ENCODE data around the gene GAMT.

Gene GAMT

DNA sequence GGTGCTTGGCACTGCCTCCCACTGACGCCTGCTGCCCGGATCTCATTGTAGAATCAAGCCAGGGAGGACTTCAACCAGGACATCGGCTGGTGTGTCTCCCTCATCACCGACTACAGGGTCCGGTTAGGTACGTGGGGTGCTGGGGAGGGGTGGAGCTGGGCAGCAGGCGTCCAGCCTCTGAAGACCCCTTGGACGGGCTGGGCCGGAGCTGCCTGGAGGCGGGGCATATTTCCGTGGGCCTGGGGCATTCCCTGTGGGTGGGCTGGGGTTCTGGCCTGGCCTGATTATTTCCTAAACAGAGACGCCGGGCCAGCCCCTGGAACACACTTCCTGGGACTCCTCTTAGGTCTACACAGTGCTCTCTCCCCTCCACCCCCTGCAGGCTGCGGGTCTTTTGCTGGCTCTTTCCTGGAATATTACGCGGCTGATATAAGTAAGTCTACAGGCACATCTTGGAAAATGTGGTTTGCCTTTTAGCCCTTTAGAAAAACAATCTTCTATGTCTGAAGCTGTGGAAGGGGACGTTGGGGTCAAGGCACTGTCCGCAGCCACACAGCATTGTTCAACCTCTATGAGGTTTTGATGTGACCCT, 32.0 kb downstream of the GAMT start:
- no peak for DNase-seq (ENCODE audit: extremely low read depth in 1 of 2, low read depth in 1 of 2)

DNA sequence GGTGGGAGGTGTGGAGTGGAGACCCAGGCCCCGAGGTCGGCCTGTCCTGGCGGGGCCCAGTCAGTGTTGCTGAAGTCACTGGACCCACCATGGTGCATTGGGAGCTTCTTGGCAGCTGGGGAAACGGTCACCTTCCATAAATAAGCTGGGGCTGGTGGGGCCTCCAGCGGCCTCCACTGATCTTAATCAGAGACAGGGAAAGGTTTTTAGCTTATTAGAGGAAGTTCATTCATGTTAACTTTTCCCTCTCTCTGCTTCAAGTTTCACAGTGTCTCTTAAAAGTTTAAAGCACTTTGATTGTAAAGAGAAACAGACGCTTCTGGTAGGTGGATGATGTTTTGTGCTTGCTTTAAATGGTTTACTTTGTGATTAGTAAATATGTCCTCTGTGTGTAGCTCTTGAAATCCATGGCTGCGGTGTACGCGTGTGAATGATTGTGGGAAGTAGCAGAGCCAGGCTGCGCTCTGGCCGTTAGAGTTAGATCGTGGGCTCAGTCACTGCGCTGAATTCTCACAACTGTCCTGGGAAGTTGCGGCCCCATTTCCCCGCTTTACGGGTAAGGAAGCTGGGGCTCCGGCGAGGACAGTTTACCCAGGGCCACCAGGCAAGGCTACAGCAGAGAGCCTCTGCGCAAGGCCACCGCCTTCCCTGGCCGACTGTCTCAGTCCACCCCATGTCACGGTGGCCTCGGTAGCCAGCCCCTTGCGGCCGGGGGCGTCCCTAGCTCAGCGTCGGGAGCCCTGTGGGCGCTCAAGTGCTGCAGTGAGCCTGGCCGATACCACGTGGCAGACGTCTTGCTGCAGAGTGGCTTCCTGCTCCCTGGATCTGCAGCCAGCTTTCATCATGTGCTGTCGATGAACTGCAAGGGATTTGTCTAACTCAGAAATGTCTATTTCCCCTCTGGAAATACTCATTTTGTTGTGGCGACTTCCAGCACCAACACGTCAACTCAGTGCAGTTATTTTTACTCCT, 34.2 kb downstream of the GAMT start:
- no peak for DNase-seq (ENCODE audit: extremely low read depth in 1 of 2, low read depth in 1 of 2)

DNA sequence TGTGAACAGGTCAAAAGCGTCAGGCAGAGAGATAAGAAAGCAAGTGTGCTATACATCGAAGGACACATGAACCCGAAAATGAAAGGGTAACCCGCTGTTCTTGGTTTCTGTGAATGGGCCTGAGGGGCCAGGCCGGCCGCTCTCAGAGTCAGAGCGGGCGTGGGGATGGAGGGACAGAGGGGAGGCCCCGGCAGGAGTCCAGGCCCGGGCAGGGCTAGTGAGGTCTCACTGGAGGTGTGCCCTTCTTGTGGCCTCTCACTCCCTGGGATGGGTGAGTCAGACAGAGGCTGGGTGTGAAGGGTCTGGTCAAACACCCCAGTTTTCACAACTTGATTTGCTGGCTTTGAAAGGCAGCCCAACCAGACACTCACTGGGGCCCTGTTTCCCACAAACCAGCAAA, 35.0 kb downstream of the GAMT start:
- no peak for DNase-seq (ENCODE audit: extremely low read depth in 1 of 2, low read depth in 1 of 2)

DNA sequence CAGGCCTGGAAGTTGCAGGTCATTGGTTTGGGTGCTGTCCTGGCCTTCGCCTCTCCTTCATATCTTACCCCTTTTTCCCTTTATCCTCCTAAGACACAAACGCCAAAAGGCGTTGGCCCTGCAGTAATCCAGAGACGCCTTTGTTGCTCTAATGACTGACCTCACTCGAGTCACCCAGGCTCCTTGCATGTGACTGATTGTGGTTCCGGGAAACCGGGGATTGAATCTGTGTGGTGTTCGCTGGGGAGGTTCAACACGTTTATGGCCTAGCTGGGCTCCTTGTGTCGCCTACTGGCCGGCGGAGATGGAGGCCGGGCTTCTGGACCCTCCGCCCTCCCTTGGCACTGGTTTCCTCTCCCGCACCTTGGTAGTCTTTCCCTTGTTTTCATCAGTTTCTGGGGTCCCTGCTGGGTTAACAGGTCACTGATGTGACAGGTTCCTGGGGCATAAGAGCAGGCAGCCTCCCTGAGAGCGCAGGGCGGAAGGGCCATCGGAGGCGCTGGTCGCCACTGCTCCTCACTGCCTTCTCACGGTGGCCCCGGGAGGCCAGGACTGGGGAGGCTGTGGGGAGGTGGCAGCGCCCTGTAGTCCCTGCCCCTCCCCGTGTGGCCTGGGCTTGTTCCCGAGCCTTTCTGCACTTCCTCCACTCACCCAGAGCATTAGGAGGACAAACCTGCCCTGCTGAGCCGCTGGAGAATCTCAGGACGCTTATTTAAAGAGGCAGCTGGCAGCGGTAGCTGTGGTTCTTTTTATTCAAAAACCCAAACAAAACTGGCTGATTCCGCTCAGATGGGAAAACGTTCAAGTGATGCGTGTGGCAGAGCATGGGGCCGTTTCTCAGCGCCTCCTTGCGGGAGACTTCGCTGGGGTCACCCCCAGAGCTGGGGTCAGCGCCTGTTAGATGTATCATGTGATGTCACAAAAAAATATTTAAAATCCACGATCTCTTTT, 35.7 kb downstream of the GAMT start:
- no peak for DNase-seq (ENCODE audit: extremely low read depth in 1 of 2, low read depth in 1 of 2)

DNA sequence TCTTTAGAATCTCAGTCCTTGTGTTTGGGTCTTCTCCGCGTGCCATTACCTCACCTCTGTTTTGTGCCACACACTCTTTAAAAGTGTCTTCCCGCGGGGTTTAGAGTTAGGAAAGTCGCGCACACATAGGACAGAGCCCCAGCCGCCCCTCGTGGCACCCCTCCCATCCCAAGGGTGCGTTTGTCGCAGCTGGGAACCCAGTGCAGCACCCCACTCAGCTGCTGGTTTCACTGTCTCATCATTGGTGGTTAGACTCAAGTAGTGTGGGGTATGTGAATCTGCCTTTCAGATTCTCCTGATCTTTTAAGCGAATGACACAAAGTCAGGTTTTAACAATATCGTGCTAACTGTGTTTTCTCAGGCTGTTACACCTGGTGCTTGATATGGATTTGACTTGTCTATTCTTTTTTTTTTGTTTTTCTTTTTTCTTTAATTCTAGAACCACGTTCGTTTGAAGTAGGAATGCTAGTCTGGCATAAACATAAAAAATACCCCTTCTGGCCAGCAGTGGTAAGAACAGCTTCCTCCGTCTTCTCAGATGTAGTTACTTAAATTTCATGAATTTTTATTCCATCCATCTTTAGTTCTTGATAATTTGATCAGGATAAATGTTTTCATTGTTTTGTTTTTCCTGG, 37.2 kb downstream of the GAMT start:
- DNase-seq (ENCODE audit: extremely low read depth in 1 of 2, low read depth in 1 of 2), result no peak

DNA sequence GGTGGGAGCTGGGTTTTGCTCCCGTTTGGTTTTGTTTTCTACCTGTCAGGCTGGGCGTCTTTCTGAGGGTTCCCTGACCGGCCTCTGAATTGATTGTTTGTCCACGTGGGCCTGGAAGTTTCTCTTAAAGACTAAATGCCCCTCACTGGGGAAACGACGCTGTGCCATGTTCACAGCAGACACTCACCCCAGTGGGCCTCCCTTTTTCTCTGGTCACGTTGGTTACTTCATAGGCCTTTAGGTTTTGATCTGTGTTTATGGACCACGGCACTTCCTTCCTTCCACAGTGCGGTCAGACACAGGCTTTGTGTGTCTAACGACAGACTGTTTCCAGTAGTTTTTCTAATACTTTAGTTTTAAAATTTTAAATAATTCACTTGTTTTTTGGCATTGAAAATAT, 37.7 kb downstream of the GAMT start:
- DNase-seq (ENCODE audit: extremely low read depth in 1 of 2, low read depth in 1 of 2), result no peak

DNA sequence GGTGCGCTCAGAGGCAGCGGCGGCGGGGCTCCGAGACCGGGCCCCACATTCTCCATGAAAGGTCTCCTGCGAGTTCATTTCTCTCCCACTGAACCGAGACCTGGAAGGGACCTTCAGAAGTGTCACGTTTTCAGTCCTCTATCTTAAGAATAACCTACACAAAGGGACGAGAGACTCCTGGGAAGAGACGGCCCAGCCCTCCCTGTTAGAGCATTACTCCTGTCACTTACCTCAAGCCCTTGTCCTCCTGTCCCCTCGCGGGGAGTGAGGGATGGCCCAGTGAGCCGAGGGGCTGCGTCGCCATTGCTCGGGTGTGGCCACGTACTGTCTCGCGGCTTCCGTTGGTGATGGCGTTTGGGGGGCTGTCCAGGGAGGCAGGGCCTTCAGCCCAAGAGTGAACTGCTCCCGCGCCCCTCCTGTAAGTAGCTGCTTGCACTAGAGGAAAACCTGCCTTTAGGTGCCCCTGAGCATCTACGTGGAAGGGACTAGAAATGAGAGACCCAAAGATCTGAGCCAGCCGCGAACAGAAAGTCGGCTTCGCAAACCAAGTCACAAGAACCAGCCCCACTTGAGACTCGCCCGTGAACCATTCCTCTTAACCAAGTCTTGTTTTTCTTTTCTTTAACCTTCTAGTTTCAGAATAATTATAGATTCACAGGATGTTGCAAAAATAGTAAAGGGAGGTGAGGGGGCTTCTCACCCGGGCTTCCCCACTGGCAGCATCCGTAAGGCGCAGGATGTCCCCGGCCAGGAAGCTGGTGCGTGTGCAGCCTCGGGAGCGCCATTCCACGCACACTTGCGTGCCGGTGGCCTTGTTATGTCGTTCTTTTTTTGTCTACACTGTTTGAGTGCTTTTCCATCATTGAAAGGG, 38.7 kb downstream of the GAMT start:
- DNase-seq (ENCODE audit: extremely low read depth in 1 of 2, low read depth in 1 of 2), result no peak

DNA sequence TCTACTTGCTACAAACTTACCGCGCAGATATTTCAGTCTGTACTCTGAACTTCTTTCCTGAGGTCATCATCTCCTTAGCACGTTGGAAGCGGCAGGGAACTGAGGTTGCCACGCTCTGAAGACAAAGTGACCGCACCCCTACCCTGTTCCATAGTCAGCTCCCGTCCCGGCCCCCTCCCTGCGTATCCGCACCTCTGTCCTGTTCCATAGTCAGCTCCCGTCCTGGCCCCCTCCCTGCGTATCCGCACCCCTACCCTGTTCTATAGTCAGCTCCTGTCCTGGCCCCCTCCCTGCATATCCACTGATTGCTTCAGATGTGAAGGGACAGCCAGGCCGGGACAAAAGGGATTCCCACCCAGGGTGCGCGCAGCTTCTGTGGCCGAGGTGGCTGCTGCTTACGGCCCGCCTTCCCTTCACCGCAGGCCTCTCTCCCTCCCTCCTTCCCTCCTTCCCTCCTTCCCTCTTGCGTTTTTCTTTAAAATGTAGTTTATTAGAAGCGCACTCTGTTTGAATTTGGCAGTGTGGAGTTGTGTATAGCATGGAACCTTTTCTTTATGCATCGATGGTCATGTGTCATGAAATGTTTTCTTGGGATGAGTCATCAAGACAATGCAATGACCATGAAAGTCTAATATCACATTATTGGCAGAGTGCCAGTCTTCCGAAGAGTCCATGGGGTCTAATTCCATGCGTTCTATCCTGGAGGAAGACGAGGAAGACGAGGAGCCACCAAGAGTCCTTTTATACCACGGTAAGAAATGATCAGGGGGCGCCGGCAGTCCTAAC, 39.5 kb downstream of the GAMT start:
- DNase-seq (ENCODE audit: extremely low read depth in 1 of 2, low read depth in 1 of 2), result no peak

DNA sequence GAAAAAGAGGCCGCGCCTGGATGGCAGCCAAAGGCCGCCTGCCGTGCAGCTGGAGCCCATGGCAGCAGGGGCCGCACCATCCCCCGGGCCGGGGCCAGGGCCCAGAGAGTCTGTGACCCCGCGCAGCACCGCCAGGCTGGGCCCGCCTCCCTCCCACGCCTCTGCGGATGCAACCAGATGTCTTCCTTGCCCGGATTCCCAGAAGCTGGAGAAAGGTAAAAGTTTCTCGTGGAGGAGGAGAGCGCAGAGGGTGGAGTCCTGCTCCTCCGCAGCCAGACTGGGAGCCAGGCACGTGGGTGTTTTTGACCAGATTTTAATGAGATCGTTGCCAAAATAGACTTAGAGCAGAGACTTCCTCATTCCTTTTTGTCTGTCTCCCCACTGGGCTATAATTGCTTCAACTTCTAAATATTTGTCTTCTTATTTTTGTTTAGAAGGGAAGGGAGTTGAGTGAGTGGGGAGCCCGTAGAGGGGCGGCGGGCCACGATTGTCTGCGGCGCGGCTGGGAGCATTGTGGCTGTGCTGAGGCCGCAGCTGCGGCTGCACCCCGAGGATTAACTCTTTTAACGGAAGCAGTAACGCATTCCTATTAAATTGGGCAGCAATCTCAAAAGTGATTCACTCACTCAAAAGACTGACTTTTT, 40.4 kb downstream of the GAMT start:
- no peak for DNase-seq (ENCODE audit: extremely low read depth in 1 of 2, low read depth in 1 of 2)

DNA sequence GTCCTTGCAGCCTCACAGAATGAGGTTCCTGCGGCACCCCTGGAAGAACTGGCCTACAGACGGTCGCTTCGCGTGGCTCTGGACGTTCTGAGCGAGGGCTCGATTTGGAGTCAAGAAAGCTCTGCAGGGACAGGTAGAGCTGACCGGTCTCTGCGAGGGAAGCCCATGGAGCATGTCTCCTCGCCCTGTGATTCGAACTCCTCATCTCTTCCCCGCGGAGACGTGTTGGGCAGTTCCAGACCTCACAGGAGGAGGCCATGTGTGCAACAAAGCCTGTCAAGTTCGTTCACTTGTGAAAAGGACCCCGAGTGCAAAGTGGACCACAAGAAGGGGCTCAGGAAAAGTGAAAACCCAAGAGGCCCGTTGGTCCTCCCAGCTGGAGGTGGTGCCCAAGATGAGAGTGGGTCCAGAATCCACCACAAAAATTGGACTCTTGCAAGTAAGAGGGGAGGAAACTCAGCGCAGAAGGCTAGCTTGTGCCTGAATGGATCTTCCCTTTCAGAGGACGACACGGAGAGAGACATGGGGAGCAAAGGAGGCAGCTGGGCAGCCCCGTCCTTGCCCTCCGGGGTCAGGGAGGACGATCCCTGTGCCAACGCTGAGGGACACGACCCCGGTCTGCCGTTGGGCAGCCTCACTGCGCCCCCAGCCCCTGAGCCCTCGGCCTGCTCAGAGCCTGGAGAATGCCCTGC, 41.1 kb downstream of the GAMT start:
- no peak for DNase-seq (ENCODE audit: extremely low read depth in 1 of 2, low read depth in 1 of 2)

DNA sequence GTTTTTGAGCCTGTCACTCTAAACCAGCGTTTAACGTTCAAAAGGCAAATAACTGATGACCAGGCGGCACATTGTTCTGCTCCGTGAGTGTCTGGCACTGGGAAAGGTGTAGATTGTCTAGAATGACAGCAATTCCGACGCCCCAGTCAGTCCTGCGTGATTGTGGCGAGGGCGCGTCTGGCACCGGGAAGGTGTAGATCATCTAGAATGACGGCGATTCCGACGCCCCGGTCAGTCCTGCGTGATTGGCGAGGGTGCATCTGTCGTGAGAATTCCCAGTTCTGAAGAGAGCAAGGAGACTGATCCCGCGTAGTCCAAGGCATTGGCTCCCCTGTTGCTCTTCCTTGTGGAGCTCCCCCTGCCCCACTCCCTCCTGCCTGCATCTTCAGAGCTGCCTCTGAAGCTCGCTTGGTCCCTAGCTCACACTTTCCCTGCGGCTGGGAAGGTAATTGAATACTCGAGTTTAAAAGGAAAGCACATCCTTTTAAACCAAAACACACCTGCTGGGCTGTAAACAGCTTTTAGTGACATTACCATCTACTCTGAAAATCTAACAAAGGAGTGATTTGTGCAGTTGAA, 43.7 kb downstream of the GAMT start:
- no peak for DNase-seq (ENCODE audit: extremely low read depth in 1 of 2, low read depth in 1 of 2)

DNA sequence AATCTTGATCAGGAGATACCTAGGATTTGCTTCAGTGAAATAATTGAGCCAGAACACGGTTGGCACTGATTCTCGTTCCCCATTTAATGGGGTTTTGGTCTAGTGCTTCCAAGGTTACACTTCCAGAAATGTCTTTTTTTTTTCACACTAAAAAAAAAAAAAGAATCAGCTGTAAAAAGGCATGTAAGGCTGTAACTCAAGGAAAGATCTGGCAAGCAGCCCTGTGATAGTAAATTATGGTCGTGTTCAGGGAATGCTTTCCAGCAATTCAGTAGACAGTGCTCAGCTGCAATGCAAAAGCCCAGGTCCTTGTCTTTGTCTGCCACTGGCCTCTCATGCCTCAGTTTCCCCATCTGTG, 44.9 kb downstream of the GAMT start:
- DNase-seq (ENCODE audit: extremely low read depth in 1 of 2, low read depth in 1 of 2), result no peak

DNA sequence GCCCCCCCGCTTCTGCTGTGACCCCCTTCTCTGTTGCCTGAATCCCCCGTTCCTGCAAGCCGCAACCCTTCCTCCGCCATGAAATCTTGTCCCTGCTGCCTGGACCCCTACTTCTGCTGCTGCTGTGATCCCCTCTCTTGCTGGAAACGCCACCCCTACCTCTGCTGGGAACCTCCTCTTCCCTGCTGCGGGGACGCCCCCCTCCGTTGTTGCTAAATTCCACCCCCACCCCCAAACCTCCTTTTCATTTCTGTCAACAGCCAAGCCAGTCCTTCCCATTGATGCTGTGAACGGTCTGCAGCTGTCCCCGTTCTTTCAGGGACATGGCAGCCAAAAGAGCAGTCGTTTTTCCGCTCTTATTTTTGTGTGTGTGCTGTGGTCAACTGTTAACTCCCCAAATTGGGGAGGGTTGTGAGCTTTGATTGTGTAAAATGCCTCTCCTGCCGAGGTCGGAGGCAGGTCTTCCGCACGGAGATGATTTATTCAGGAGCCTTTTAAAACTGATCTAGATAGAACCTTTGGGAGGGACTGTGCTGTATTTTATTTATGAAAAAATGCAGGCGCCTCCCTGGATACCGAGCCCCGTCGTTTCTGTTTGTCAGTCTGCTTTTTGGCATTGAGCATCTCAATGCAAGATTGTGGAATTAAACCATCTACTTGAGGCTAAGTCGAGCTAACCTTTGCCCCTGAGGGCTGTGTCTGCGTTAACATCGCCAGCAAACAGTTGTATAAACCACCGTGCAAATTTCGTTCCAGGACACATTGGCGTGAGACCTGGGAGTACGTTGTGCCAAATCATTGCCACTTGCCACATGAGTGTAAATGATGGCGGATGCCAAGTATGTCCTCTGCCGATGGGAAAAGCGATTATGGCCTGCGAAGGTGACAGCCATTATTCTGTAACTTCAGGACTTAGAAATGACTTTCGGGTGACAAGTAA, 45.5 kb downstream of the GAMT start:
- DNase-seq (ENCODE audit: extremely low read depth in 1 of 2, low read depth in 1 of 2), result no peak

DNA sequence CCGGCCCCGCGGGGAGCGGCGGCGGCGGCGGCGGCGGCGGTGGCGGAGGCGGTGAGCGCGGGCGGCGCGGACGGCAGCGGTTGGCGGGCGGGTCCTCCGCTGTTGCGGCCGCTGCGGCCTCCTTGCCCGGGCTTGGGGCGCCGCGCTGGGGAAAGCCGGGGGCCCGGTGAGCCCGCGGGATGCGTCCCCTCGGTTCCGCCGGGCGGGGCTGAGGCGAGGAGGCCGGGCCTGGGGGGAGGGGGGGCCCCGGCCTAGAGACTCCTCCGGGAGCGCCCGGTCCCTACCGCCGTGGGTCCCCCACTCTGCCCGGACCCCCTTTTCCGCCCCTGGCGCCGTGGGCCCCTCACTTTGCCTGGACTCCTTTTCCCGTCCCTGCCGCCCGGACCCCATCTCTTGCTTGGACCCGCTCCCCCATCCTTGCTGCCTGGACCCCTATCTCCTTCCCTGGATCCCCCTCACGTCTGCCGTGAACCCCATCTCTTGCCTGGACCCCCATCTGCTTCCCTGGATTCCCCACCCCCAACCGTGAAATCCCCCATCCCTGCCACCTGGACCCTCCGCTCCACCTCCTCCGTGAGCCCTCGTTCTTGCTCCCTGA, 46.3 kb downstream of the GAMT start:
- DNase-seq (ENCODE audit: extremely low read depth in 1 of 2, low read depth in 1 of 2), result no peak

DNA sequence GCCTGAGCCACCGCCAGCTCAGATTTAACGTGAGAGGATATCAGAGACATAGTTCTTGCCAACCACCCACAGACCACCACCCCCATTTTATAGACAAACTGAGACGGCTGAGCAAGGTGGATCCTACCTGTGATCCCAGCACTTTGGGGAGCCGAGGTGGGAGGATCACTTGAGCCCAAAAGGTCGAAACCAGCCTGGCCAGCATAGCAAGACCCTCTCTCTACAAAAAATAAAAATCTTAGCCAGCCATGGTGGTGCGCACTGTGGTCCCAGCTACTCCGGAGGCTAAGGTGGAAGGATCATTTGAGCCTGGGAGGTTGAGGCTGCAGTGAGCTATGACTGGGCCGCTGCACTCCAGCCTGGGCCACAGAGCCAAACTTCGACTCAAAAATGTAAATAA, 48.2 kb downstream of the GAMT start:
- no peak for DNase-seq (ENCODE audit: extremely low read depth in 1 of 2, low read depth in 1 of 2)

DNA sequence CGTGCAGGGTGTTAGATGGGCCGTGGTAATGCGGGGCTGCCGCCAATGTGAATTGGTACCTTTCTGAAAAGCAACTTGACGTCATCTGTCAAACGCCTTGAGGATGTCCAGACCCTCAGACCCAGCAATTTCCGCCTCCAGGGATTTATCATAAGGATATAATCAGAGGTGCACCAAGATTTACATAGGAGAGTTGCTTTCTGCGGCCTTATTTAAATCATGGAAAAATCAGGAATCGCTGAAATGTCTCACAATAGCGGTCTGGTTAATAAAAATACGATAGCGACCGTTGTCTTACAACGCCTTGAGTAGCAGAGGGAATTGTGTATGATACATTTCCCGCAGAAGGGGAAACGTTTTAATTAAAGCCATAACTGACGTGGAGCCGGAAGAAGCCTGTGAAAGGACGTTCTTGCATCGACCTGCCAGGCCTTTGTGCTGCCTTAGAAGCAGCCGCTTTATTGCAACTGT, 49.9 kb downstream of the GAMT start:
- DNase-seq (ENCODE audit: extremely low read depth in 1 of 2, low read depth in 1 of 2), result no peak
